ENCODE results near the gene STARD13.

STARD13 gene

GRCh38 chr13:33135097-33135496 is 150.5 kb downstream of the STARD13 start:
- TF ChIP-seq NFIC (IDR thresholded peaks at IDR 0.05) = no peak
- no peak for TF ChIP-seq YY1 (IDR thresholded peaks at IDR 0.05; ENCODE audit: low read depth)
- TF ChIP-seq MAX (IDR thresholded peaks at IDR 0.05) = no peak
- TF ChIP-seq TCF12 (IDR thresholded peaks at IDR 0.05; ENCODE audit: low read depth) = no peak

- TF ChIP-seq RAD21 (IDR thresholded peaks at IDR 0.05; ENCODE audit: low read depth) (no peak), ZBTB7A (IDR thresholded peaks at IDR 0.05; ENCODE audit: low read depth) (no peak), NFIC (IDR thresholded peaks at IDR 0.05) (no peak), EP300 (IDR thresholded peaks at IDR 0.05; ENCODE audit: borderline replicate concordance) (no peak), TEAD4 (IDR thresholded peaks at IDR 0.05) (no peak), FOXM1 (IDR thresholded peaks at IDR 0.05; ENCODE audit: borderline replicate concordance, low read depth) (no peak), TAF1 (IDR thresholded peaks at IDR 0.05; ENCODE audit: low read depth) (no peak), REST (IDR thresholded peaks at IDR 0.05; ENCODE audit: low read depth) (no peak), CEBPB (IDR thresholded peaks at IDR 0.05) (no peak), MAX (IDR thresholded peaks at IDR 0.05) (no peak), USF1 (IDR thresholded peaks at IDR 0.05) (no peak), YY1 (IDR thresholded peaks at IDR 0.05; ENCODE audit: low read depth) (no peak), EGR1 (IDR thresholded peaks at IDR 0.05) (no peak), CREB1 (IDR thresholded peaks at IDR 0.05; ENCODE audit: low read depth) (no peak), TCF12 (IDR thresholded peaks at IDR 0.05; ENCODE audit: low read depth) (no peak)
These were observed 151.3 kb downstream of the STARD13 start for GRCh38 chr13:33134213-33134612.

GRCh38 chr13:33132644-33133440 is 152.7 kb downstream of the STARD13 start:
- TF ChIP-seq RAD21 (IDR thresholded peaks at IDR 0.05; ENCODE audit: low read depth) (no peak), YY1 (IDR thresholded peaks at IDR 0.05; ENCODE audit: low read depth) (no peak), CEBPB (IDR thresholded peaks at IDR 0.05) (no peak), EP300 (IDR thresholded peaks at IDR 0.05; ENCODE audit: borderline replicate concordance) (no peak), TEAD4 (IDR thresholded peaks at IDR 0.05) (no peak), MAX (IDR thresholded peaks at IDR 0.05) (no peak), CREB1 (IDR thresholded peaks at IDR 0.05; ENCODE audit: low read depth) (no peak), REST (IDR thresholded peaks at IDR 0.05; ENCODE audit: low read depth) (no peak), TAF1 (IDR thresholded peaks at IDR 0.05; ENCODE audit: low read depth) (no peak), USF1 (IDR thresholded peaks at IDR 0.05) (no peak), EGR1 (IDR thresholded peaks at IDR 0.05) (no peak), ZBTB7A (IDR thresholded peaks at IDR 0.05; ENCODE audit: low read depth) (no peak), FOXM1 (IDR thresholded peaks at IDR 0.05; ENCODE audit: borderline replicate concordance, low read depth) (no peak), NFIC (IDR thresholded peaks at IDR 0.05) (no peak)

- TF ChIP-seq TEAD4 (IDR thresholded peaks at IDR 0.05) (no peak), CEBPB (IDR thresholded peaks at IDR 0.05) (no peak), ZBTB7A (IDR thresholded peaks at IDR 0.05; ENCODE audit: low read depth) (no peak), RAD21 (IDR thresholded peaks at IDR 0.05; ENCODE audit: low read depth) (no peak), NFIC (IDR thresholded peaks at IDR 0.05) (no peak), MAX (IDR thresholded peaks at IDR 0.05) (no peak), TAF1 (IDR thresholded peaks at IDR 0.05; ENCODE audit: low read depth) (no peak), EP300 (IDR thresholded peaks at IDR 0.05; ENCODE audit: borderline replicate concordance) (no peak), EGR1 (IDR thresholded peaks at IDR 0.05) (no peak), TCF12 (IDR thresholded peaks at IDR 0.05; ENCODE audit: low read depth) (no peak), FOXM1 (IDR thresholded peaks at IDR 0.05; ENCODE audit: borderline replicate concordance, low read depth) (no peak), REST (IDR thresholded peaks at IDR 0.05; ENCODE audit: low read depth) (no peak), CREB1 (IDR thresholded peaks at IDR 0.05; ENCODE audit: low read depth) (no peak), USF1 (IDR thresholded peaks at IDR 0.05) (no peak)
These were observed 155.7 kb downstream of the STARD13 start for GRCh38 chr13:33129886-33130285.

All from Ishikawa (cell line).